K562 (cell line): ENCODE results near the gene CPNE2. TPM values are rescaled to one million over a fixed set of nuclear protein-coding genes. Genes with fewer than 3 reads are reported as not detected.

ENCODE experiments used
- ADNP ChIP-seq: fragments of 200-800 bp; sonication (Bioruptor generic); IDR thresholded peaks from 2 replicates; pipeline ENCODE4 v1.6.1; 2016; ENCODE audit warnings: missing genetic modification characterization, missing compliant biosample characterization
- CBFA2T2 ChIP-seq: fragments of 450-650 bp; conservative IDR thresholded peaks from 2 replicates; pipeline ENCODE4 v1.6.1; 2017; ENCODE audit warnings: mild to moderate bottlenecking
- ELF4 ChIP-seq: fragments of 450-650 bp; formaldehyde crosslinking; IDR thresholded peaks from 2 replicates; pipeline ENCODE4 v1.4.0; 2022; ENCODE audit warnings: missing genetic modification characterization
- EP400 ChIP-seq: fragments of 450-650 bp; IDR thresholded peaks from 2 replicates; pipeline ENCODE4 v1.6.1; 2017; ENCODE audit warnings: antibody characterized with exemption, mild to moderate bottlenecking, moderate library complexity
- FOSL1 ChIP-seq: fragments of 200-800 bp; sonication (Bioruptor generic); conservative IDR thresholded peaks from 2 replicates; pipeline ENCODE4 v1.6.1; 2016; ENCODE audit warnings: missing genetic modification characterization, missing compliant biosample characterization
- HOXB6 ChIP-seq: fragments of 250-450 bp; sonication (Bioruptor Pico); IDR thresholded peaks from 2 replicates; pipeline ENCODE4 v1.5.1; 2022; ENCODE audit warnings: mild to moderate bottlenecking, borderline replicate concordance
- MXI1 ChIP-seq: IDR thresholded peaks from 2 replicates; pipeline ENCODE4 v1.6.1; 2011; ENCODE audit warnings: low read depth, mild to moderate bottlenecking, improper control_type of control experiment, low read length
- NR2C1 ChIP-seq, 2 experiments: fragments of 450-650 bp; IDR thresholded peaks; 2 replicates each; pipeline ENCODE4 v1.6.1; 2017; ENCODE audit warnings: mild to moderate bottlenecking in 2 of 2, antibody characterized with exemption in 1 of 2, inconsistent platforms in 1 of 2, missing compliant biosample characterization in 1 of 2, missing genetic modification characterization in 1 of 2
- PURB ChIP-seq: sonication (generic); formaldehyde crosslinking; IDR thresholded peaks from 2 replicates; pipeline ENCODE4 v1.9.0; 2021; ENCODE audit warnings: low read depth, mild to moderate bottlenecking, missing genetic modification reagents
- STAT5B ChIP-seq: fragments of 250-450 bp; sonication (Bioruptor Pico); IDR thresholded peaks from 2 replicates; pipeline ENCODE4 v1.8.0; 2021; ENCODE audit warnings: mild to moderate bottlenecking, inconsistent platforms
- TGIF2 ChIP-seq: sonication (generic); formaldehyde crosslinking; IDR thresholded peaks from 2 replicates; pipeline ENCODE4 v1.8.1; 2022; ENCODE audit warnings: mild to moderate bottlenecking, missing genetic modification reagents, moderate library complexity
- U2AF1 ChIP-seq: fragments of 200-400 bp; formaldehyde crosslinking; optimal IDR thresholded peaks from 2 replicates; pipeline ENCODE3; 2017; ENCODE audit warnings: mild to moderate bottlenecking, low read depth, low read length, moderate library complexity
- ZNF124 ChIP-seq: sonication (generic); formaldehyde crosslinking; IDR thresholded peaks from 2 replicates; pipeline ENCODE4 v1.8.1; 2022; ENCODE audit warnings: missing genetic modification reagents
- polyA plus RNA-seq, 8 experiments: library from polyadenylated mRNA; depleted of rRNA in 4 of 8; stranded (reverse) in 5 of 8; unstranded in 3 of 8; fragments of >200 nt; fragmentation: Nextera tagmentation in 2 of 8; fragmentation: Illumina TruSeq in 1 of 8; extraction: Ambion mirVana in 2 of 8; extraction: Trizol in 1 of 8; gene quantifications; 2 replicates each; pipeline versions ENCODE4 v1.2.1 to v1.2.3, GENCODE V29; 2011 to 2014; ENCODE audit warnings: inconsistent platforms in 1 of 8, missing spikeins in 1 of 8
- total RNA-seq, 7 experiments: library from RNA; depleted of rRNA in 6 of 7; stranded (reverse); fragments of >200 nt in 6 of 7; fragmentation: Illumina TruSeq in 2 of 7; extraction: Trizol in 2 of 7; gene quantifications; 2 replicates each; pipeline versions ENCODE4 v1.2.1 to v1.2.3, GENCODE V29; 2011 to 2021; ENCODE audit warnings: low replicate concordance in 1 of 7
- TF ChIP-seq, protein P1 (sequence below): sonication (generic); formaldehyde crosslinking; IDR thresholded peaks from 2 replicates; pipeline ENCODE4 v1.8.0; 2023; ENCODE audit warnings: mild to moderate bottlenecking, missing genetic modification reagents
- TF ChIP-seq, protein P2 (sequence below): fragments of 250-450 bp; sonication (Bioruptor Pico); IDR thresholded peaks from 2 replicates; pipeline ENCODE4 v1.6.1; 2021; ENCODE audit warnings: mild to moderate bottlenecking
- TF ChIP-seq, protein P3 (sequence below): IDR thresholded peaks from 2 replicates; pipeline ENCODE4 v1.6.1; 2014; ENCODE audit warnings: antibody characterized with exemption

The CPNE2 gene
- total and polyA plus RNA-seq, 9 of the 15 experiments (the other 6 are each of a cell fraction or from before 2014, with no cell fraction given), result 3.0 to 13.9 (median 8.6) TPM

DNA sequence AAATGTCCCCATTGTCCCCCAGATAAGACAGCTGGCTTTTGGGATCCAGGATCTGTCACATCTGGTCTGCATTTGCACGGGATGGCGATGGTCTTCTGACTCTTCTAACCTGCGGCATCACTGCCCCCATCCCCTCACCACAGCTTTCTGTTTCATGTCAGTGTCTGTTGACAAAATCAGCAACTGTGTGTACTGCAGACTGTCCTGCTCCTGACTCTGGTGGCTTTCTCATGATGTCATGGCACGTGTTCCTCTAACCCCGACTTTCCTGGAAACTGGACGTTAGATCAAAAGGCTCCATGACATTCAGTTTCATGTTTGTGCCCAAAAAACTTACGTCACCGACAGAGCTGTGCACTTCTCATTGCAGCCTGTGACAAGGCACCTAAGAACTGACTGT lies 30.1 kb upstream of the CPNE2 start (continued):
- TF ChIP-seq, protein P1, sequence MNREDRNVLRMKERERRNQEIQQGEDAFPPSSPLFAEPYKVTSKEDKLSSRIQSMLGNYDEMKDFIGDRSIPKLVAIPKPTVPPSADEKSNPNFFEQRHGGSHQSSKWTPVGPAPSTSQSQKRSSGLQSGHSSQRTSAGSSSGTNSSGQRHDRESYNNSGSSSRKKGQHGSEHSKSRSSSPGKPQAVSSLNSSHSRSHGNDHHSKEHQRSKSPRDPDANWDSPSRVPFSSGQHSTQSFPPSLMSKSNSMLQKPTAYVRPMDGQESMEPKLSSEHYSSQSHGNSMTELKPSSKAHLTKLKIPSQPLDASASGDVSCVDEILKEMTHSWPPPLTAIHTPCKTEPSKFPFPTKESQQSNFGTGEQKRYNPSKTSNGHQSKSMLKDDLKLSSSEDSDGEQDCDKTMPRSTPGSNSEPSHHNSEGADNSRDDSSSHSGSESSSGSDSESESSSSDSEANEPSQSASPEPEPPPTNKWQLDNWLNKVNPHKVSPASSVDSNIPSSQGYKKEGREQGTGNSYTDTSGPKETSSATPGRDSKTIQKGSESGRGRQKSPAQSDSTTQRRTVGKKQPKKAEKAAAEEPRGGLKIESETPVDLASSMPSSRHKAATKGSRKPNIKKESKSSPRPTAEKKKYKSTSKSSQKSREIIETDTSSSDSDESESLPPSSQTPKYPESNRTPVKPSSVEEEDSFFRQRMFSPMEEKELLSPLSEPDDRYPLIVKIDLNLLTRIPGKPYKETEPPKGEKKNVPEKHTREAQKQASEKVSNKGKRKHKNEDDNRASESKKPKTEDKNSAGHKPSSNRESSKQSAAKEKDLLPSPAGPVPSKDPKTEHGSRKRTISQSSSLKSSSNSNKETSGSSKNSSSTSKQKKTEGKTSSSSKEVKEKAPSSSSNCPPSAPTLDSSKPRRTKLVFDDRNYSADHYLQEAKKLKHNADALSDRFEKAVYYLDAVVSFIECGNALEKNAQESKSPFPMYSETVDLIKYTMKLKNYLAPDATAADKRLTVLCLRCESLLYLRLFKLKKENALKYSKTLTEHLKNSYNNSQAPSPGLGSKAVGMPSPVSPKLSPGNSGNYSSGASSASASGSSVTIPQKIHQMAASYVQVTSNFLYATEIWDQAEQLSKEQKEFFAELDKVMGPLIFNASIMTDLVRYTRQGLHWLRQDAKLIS (CRISPR knock-in tag), result no peak
- TF ChIP-seq HOXB6 (CRISPR knock-in tag) (no peak), EP400 (peak; percentile 67), ZNF124 (CRISPR knock-in tag) (no peak), TGIF2 (no peak), NR2C1 (IDR thresholded peaks at IDR 0.05) (peak; percentile 43; the same call in 1 of the 2 replicates), NR2C1 (tag; IDR thresholded peaks at IDR 0.05) (peak; percentile 71; the same call in 1 of the 2 replicates), ADNP (tag) (no peak), PURB (CRISPR knock-in tag) (no peak), STAT5B (CRISPR knock-in tag) (no peak), U2AF1 (no peak), CBFA2T2 (peak; percentile 29; the same call in 1 of the 2 replicates), FOSL1 (peak; percentile 41), ELF4 (CRISPR knock-in tag) (no peak), MXI1 (no peak)
- TF ChIP-seq, protein P2, sequence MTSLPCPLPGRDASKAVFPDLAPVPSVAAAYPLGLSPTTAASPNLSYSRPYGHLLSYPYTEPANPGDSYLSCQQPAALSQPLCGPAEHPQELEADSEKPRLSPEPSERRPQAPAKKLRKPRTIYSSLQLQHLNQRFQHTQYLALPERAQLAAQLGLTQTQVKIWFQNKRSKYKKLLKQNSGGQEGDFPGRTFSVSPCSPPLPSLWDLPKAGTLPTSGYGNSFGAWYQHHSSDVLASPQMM (CRISPR knock-in tag), result no peak
- TF ChIP-seq, protein P3, sequence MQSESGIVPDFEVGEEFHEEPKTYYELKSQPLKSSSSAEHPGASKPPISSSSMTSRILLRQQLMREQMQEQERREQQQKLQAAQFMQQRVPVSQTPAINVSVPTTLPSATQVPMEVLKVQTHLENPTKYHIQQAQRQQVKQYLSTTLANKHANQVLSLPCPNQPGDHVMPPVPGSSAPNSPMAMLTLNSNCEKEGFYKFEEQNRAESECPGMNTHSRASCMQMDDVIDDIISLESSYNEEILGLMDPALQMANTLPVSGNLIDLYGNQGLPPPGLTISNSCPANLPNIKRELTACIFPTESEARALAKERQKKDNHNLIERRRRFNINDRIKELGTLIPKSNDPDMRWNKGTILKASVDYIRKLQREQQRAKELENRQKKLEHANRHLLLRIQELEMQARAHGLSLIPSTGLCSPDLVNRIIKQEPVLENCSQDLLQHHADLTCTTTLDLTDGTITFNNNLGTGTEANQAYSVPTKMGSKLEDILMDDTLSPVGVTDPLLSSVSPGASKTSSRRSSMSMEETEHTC, result 0 out of 2 replicates have a peak, but pooled peaks have one; percentile 6
